ENCODE results near the gene DMC1.

Gene DMC1

DNA sequence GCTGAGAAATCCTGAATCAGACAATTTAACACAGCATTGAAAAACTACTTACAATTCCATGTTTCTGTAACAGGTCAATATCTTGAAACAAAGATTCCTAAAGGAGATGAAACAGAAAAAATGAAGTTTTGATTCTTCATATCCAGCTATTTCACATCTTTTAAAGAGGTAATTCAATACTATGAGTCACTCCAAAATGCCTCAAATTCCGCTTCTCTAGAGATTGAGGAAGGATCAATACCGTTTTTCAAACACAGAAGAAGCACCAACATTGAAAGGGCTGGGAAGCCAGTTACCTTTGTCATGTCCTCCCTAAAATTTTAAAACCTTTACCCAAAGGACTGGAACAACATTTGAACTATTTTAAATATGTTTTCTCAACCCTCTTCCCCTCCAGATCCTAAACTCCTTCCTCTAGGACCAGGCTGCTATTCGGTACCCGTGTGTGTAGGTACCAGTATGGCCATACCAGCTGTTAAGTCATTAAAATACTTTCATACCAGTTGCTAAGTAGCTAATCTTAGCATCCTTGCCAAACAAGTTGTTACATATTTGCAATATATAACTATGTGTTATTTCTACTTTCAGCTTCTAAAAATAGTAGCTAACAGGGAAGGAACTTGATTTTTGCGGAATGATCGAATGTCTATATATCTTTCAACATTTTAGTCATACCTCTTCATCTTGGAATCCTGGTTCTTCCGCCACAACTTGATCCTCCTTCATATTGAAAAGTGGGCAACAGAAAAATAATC lies 2.3 kb downstream of the DMC1 start:
- no peak for DNase-seq (ENCODE audit: low read depth)
- TF ChIP-seq CTCF (IDR thresholded peaks at IDR 0.05; ENCODE audit: low read depth, low read length, missing control alignments) = no peak
- H3K4me3 ChIP-seq (ENCODE audit: low read depth, low read length) = no peak overlapping the region

- no peak overlapping the region for H3K4me3 ChIP-seq (ENCODE audit: low read depth, low read length)
- DNase-seq (ENCODE audit: low read depth) = no peak
- no peak for TF ChIP-seq CTCF (IDR thresholded peaks at IDR 0.05; ENCODE audit: low read depth, low read length, missing control alignments)
Observed at GRCh38 chr22:38566726-38567504, 3.1 kb downstream of the DMC1 start.

GRCh38 chr22:38565441-38565840 lies 4.5 kb downstream of the DMC1 start:
- no peak for TF ChIP-seq CTCF (IDR thresholded peaks at IDR 0.05; ENCODE audit: low read depth, low read length, missing control alignments)
- no peak for DNase-seq (ENCODE audit: low read depth)
- no peak overlapping the region for H3K4me3 ChIP-seq (ENCODE audit: low read depth, low read length)

- no peak overlapping the region for H3K4me3 ChIP-seq (ENCODE audit: low read depth, low read length)
- TF ChIP-seq CTCF (IDR thresholded peaks at IDR 0.05; ENCODE audit: low read depth, low read length, missing control alignments) = no peak
- no peak for DNase-seq (ENCODE audit: low read depth)
Observed at GRCh38 chr22:38564669-38565068, 5.3 kb downstream of the DMC1 start.

DNA sequence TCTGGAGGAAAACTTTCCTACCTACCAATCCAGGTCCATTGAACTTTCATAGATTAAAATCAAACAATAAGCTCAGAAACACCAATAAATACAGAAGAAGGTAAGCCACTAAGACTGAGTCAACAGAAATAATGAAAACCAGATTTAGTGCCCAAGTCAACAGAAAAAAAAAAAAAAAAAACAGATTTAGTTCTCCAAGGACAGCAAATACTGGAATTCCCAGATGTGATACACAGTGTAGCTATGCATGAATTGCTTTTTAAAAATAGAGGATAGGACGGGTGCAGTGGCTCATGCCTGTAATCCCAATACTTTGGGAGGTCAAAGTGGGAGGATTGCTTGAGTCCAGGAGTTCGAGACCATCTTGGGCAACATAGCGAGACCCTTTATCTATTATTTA lies 15.7 kb downstream of the DMC1 start:
- no peak for TF ChIP-seq CTCF (IDR thresholded peaks at IDR 0.05; ENCODE audit: low read depth, low read length, missing control alignments)
- DNase-seq (ENCODE audit: low read depth) = no peak
- no peak overlapping the region for H3K4me3 ChIP-seq (ENCODE audit: low read depth, low read length)

DNA sequence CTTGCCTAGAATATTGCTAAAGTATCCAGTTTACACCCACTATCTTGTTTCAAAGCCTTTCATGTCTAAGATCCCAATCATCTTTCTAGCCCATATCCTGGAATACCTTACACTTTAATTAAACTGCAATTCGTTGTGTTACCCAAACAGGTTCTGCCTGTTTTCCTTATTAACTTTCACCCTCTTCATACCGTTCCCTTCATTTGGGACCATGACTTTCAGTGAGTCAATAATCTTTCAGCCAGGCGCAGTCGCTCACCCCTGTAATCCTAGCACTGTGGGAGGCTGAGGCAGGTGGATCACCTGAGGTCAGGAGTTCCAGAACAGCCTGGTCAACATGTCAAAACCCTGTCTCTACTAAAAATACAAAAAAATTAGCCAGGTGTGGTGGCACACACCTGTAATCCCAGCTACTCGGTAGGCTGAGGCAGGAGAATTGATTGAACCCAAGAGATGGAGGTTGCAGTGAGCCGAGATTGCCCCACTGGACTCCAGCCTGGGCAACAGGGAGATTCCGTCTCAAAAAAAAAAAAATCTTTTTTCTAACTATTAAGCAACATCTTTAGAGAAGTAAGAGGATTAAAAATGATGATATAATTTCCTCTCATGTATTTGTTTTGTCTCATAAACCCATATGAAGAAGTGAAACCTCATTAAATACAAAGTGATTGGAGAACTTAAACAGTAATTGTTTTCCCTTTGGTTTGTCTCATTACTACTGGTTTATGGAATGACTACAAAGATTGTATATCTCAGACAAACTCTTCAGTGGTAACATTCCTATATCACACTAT lies 20.7 kb downstream of the DMC1 start:
- TF ChIP-seq CTCF (IDR thresholded peaks at IDR 0.05; ENCODE audit: low read depth, low read length, missing control alignments) = no peak
- no peak overlapping the region for H3K4me3 ChIP-seq (ENCODE audit: low read depth, low read length)
- DNase-seq (ENCODE audit: low read depth) = no peak

Measured in GM12864 (cell line).